CD4-positive, alpha-beta T cell treated with Interleukin-6 at 100 ng/mL for 8 hours (primary cell): ENCODE measurements around the gene CACNA1A.
"Not testable (repeated sequence)": the region's sequence is repeated elsewhere in the genome, so short reads cannot be mapped to it uniquely, and the experiment has no call there.

Experiments
- DNase-seq: peaks from one replicate; pipeline ENCODE4 v3.0.0-alpha.2; 2020; ENCODE audit warnings: mixed read lengths, low spot score

The CACNA1A gene

GRCh38 chr19:13277104-13277809 lies 229.0 kb downstream of the CACNA1A start:
- peak; percentile 76 for DNase-seq

GRCh38 chr19:13275016-13275722 lies 231.1 kb downstream of the CACNA1A start:
- DNase-seq = no peak

- no peak for DNase-seq
Observed at GRCh38 chr19:13270514-13271105, 235.7 kb downstream of the CACNA1A start.

GRCh38 chr19:13269348-13269747 lies 236.9 kb downstream of the CACNA1A start:
- DNase-seq = no peak

- DNase-seq = no peak
Observed at GRCh38 chr19:13267889-13268288, 238.4 kb downstream of the CACNA1A start.

- DNase-seq = no peak
Observed at GRCh38 chr19:13267131-13267530, 239.1 kb downstream of the CACNA1A start.

- DNase-seq = peak; percentile 52
Observed at GRCh38 chr19:13262450-13262849, 243.8 kb downstream of the CACNA1A start.

GRCh38 chr19:13260883-13261653 lies 245.2 kb downstream of the CACNA1A start:
- DNase-seq = peak; percentile 7

- DNase-seq = no peak
Observed at GRCh38 chr19:13256918-13257317, 249.4 kb downstream of the CACNA1A start.

GRCh38 chr19:13256398-13256797 lies 249.9 kb downstream of the CACNA1A start:
- not testable (repeated sequence) for DNase-seq

GRCh38 chr19:13255719-13256059 lies 250.6 kb downstream of the CACNA1A start:
- no peak for DNase-seq

- DNase-seq = no peak
Observed at GRCh38 chr19:13255041-13255718, 251.1 kb downstream of the CACNA1A start.

- DNase-seq = no peak
Observed at GRCh38 chr19:13252569-13253335, 253.5 kb downstream of the CACNA1A start.

GRCh38 chr19:13244920-13245319 lies 261.4 kb downstream of the CACNA1A start:
- DNase-seq = no peak

- DNase-seq = no peak
Observed at GRCh38 chr19:13241231-13242104, 264.8 kb downstream of the CACNA1A start.

GRCh38 chr19:13240312-13241022 lies 265.8 kb downstream of the CACNA1A start:
- DNase-seq = no peak

GRCh38 chr19:13238891-13239534 lies 267.3 kb downstream of the CACNA1A start:
- no peak for DNase-seq

GRCh38 chr19:13234518-13234917 lies 271.8 kb downstream of the CACNA1A start:
- peak; percentile 67 for DNase-seq

GRCh38 chr19:13231663-13232062 lies 274.6 kb downstream of the CACNA1A start:
- DNase-seq = no peak
